T-helper 1 cell treated with Interleukin-12 subunit alpha and Interleukin-12 subunit beta and Interleukin-4 antibody, amounts not matched to agents 30 ng/mL and 1 ng/mL, for 36 hours (primary cell): ENCODE results near the gene NDUFS6. TPM values are rescaled to one million over a fixed set of nuclear protein-coding genes. Genes with fewer than 3 reads are reported as not detected.

Experiments used
- intact Hi-C: fragments of 100-400 bp; cut with micrococcal nuclease; formaldehyde crosslinking; loops from one replicate; pipeline ENCODE4 v1.15.1; 2024
- total RNA-seq: library from RNA; stranded (reverse); gene quantifications from 2 replicates; pipeline ENCODE4 v1.2.3, GENCODE V29; 2022

NDUFS6 gene
- total RNA-seq, 1 donor from 2014 or later = 26.8 TPM

DNA sequence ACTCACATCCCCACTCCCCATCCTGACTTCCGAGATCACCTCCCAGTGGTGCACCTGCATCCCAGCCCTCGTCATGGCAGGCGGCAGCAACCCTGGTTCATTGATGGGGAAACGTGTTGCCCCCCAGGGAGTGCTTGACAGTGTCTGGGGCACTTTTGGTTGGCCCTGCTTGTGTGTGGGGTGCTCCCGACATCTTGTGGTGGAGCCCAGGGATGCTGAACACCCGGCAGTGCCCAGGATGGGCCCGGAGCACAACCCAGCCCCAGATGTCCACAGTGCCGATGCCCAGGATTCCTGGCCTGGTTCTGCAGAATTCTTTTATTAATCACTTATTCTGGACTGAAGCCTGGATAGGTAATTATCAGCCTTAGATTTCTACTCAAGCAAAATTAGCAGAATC, 5.3 kb upstream of the NDUFS6 start:
- intact Hi-C loops = loop anchor here (10.0 kb wide), 2 partner anchors 481 to 1181 kb away; partner anchors contain the start of gene CEP72

DNA sequence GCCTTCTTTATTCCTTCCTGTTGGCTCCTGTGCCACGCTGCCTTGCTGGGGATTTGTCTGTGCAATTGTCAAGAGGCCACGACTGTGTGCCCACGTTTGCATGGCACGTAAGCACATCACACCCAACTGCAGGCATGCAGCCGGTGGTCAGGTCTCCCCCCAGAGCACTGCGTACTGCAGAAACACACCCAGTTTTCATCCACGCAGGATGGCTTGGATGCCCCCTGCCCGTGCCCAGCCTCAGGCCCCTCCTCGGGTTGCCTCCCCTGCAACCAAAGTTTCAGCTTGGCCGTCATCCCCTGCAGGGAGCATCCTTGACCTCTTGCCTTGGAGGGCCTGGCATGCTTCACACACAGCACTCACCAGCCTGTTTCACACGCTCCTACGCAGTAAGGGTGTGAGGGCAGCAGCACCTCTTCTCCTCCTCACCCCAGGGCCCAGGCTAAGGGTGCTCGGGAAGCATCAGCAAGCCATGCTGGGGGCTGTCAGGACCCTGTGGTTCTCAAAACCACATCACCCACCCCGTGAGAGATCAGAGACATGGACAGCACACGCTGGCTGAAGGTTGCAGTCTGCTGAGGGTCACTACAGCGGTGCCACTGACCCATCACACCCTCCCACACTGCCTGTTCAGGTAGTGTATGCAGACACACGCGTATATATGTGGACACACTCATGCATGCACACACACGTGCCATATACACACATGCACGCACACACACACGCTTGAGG, 4.7 kb upstream of the NDUFS6 start:
- intact Hi-C loops = loop anchor here (10.0 kb wide), 2 partner anchors 482 to 1182 kb away; partner anchors contain the start of gene CEP72

DNA sequence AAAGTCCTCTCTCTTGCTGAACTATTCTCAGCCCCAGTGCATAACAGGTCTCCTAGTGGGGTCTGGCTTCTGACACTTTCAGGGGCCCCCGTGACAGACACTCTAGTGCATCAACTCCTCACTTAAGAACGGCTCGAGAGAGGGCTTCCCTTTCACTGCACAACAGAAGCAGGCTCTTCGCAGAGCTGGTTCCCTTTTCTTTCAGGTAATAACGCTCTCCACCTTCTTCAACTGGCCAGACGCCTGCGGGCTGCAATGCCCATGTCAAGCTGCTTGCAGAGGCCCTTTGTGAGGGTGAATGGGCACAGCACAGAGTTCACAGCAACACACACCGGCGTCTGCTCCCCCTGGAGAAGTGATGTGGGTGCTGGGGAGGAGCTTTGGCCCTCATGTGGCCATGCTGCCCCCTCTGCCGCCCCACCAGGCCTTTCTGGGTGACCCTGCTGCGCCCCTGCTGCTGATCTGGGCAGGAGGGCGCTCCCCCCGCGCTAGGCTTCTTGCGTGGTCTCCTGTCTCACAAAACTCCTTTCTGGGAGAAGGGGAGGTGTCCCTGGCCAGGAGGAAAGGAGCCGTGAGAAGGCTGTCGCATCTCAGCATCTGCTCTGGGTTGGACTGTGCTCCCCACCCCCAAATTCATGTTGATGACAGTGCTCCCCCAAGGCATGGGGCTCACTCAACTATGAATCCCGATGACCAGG, 4.0 kb upstream of the NDUFS6 start:
- intact Hi-C loops = loop anchor here (10.0 kb wide), 2 partner anchors 482 to 1182 kb away; partner anchors contain the start of gene CEP72

DNA sequence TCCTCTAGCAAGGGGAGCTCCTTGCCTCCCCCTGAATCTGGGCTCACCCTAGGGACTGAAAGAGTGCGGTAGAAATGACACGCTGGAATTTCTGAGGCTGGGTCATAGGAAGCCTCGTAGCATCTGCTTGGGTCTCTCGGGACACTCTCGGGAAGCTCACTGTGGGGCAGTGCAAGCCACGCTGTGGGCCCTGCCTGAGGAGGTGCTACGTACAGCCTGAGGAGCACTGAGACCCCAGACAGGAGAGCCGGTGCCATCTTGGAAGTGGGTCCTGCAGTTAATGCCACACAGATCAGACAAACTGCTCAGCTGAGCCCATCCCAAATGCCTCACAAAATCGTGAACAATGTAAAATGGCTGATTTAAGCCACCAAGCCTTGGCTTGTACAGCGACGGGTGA, 3.4 kb upstream of the NDUFS6 start:
- intact Hi-C loops = loop anchor here (10.0 kb wide), 2 partner anchors 483 to 1183 kb away; partner anchors contain the start of gene CEP72

DNA sequence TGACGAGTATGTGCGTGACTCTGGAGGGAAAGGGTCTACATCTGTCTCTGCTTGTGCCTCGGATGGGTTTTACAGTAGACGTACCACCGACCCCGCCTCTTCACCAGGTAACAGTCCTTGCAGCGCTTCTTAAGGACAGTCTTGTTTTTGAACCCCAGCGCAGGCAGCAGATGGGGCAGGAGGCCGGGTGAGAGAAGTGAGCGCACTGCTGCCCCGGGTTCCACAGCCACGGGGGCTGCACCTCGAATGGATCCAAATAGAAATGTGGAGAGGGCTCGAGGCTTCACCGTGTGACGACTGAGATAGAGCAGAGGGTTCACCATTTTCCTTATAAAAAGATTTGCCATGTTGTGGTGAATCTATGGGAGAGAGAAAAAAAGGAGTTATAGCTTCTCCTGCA, 2.6 kb upstream of the NDUFS6 start:
- intact Hi-C loops = loop anchor here (10.0 kb wide), 2 partner anchors 484 to 1184 kb away; partner anchors contain the start of gene CEP72

DNA sequence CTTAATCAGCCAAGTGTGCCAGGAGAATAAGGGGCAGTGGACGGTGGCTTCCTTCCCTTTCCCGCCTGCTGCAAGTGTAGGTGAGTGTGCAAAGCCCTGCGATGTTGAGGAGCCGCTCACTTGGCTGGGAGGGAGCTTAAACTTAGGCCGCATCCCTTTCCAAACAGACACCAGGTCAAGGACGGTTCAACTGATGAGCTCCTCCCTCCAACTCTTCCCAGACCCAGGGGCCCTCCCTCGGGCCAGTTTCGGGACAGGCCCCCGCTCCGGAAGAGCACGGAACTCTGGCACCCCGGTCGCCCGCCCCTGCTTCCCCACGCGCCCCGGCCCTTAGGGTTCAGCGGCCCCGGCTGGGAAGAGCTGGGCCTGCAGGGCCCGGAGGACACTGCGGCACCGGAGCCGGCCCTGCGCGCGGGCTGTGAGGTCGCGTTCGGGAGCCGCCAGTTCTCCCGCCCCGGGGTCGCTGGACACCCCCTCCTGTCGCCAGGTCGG, 2.1 kb upstream of the NDUFS6 start:
- intact Hi-C loops = loop anchor here (1.0 to 10.0 kb wide), 3 partner anchors 61 to 1184 kb away; partner anchors contain the start of gene CEP72

DNA sequence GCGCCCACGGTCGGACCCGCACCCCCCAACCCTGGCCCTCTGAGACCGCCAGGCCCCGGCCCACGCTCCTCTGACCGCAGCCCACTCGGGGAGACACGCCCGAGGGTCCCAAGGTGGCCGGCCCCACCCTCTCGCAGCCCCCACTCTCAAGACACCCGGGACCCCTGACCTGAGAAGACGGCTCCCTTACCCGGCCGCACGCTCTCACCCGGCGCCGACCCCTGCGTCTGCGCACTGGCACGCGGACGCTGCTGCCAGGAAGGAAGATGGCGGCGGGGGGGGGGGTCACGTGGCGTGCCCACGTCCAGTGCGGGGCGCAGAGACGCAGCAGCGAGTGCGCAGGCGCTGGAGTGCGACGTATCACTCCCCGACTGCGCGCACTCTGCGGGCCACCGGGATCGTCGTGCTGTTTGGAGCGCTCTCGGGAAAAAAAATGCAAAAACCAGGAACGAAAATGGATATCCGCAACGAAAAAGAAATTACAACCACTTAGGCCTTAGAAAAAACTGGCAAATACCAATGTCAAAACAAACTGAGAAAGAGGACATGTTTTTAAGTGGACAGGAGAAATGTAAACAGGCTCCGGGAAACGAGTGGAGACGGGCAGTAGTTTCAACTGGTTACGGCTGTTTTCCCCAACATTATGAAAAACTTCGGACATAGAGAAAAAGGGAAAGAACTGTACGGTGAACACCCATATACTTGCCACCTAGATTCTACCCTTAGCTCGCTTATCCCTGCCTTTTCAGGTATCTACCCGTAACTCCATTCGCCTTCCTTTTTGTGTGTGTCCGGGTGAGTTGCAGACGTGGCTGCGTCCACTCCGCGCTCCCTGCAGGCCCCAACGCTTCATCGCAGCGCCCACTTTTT, 1.4 kb upstream of the NDUFS6 start, which contains the start of gene MRPL36:
Gene MRPL36, minus strand, starts transcription at position 236 of the 870 bp plus-strand sequence. CDS start 902 bp downstream, outside the sequence.
- intact Hi-C loops = loop anchor here (1.0 to 10.0 kb wide), 9 partner anchors 37 to 1529 kb away; partner anchors contain the start of genes BRD9, CEP72, PDCD6 and TRIP13

DNA sequence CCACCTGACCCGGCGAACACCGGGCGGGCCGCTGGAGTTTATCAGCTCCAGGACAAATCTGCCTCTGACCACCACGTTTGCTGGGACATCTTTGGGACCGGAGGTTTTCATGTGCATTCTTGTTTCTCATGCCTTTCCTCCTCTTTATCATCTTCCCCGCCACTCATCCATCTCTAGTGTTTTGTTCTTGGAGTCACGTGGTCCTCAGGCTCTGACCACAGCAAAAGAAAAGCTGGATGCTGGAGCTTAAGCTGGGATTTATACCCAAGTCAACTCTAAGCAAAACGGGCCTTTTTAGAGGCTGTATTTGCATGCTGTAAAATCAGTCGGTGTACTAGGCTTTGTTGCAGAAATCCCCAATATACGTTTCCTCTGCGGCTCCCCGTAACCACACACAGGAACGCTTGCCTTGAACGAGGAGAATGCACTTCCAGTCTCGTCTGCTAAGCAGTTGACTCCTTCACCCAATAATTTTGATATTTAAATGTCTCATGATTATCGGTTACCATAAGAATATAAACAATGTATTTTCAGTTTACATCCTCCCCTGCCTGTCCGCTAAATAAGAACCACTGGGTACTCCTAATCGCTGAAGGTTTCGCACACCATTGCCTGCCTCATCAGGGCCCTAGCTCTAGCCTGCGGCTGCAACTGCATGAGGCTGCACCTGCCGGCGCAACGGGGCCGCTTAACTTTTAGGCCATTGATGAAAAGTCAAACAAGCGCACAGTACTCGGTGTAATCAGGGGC, 560 bp upstream of the NDUFS6 start:
- intact Hi-C loops = loop anchor here (1.0 to 5.0 kb wide), 9 partner anchors 8 to 1530 kb away; partner anchors contain the start of genes BRD9, CLPTM1L, PDCD6 and TRIP13

DNA sequence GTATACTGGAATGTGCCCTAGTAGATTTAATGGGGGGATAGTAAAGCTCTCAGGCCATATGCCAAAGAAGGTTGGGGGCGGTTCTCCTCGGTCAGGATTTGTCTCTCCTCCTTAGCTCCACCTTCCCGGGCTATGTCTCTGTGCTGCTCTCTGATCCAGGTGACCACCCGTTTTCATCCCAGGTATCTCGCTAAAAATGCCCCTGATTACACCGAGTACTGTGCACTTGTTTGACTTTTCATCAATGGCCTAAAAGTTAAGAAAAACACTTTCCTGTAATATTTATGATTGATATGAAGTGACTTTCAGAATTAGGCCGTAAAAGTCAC, 724 bp downstream of the NDUFS6 start:
- intact Hi-C loops = loop anchor here (1.0 to 5.0 kb wide), 9 partner anchors 10 to 1531 kb away; partner anchors contain the start of genes BRD9, CLPTM1L, PDCD6 and TRIP13

DNA sequence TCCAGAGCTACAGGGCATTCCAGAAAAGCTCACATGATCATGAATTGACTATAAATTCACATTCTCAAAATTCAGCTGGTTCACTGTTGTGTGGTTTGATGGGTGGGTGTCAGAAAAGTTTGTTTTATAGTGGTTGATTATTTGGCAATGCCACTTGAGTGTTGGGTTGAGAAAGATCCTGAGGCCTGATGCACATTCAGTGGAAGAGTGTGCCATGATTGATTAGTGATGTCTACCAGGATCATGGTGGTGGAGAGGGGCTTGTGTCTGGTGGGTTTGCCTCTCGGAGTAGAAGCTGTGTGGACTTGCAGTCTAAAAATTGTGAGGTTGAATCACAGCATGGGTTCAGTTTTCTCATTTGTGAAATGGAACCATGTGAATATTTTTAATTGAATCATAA, 2.0 kb downstream of the NDUFS6 start:
- intact Hi-C loops = loop anchor here (5.0 kb wide), 2 partner anchors 266 to 696 kb away; no protein-coding TSS in a partner anchor

DNA sequence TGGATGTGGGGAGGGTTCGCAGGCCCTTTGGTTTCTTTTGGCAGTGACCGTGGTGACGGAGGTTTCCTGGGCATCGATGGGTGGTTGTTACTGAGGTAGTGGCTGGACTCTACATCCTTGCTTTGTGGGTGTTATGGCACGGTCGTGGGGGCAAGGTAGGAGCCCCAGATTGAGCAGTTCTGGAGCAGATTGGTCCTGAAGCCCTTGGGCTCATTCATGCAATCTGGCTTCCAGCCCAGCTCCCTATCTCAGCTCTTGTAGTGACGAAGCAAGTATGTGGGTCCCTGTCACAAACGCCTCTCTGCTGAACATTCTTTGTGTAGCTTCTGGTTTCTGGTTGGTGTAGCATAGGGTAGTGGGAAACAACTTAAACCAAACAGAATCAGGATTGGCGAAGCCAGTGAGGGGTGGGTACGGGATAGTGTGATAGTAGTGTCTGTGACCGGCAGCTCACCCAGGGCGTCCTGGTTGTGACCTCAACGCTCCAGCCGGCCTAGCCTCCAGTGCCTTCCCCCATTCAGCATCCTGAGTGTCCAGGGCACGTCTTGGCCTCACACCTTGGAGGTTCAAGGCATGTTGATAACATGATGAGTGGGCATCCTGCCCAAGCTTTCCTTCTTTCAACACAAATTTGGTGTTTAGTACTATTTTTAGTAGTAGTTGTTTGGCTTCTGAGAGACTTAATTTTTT, 2.9 kb downstream of the NDUFS6 start:
- intact Hi-C loops = loop anchor here (5.0 kb wide), 2 partner anchors 267 to 697 kb away; no protein-coding TSS in a partner anchor

DNA sequence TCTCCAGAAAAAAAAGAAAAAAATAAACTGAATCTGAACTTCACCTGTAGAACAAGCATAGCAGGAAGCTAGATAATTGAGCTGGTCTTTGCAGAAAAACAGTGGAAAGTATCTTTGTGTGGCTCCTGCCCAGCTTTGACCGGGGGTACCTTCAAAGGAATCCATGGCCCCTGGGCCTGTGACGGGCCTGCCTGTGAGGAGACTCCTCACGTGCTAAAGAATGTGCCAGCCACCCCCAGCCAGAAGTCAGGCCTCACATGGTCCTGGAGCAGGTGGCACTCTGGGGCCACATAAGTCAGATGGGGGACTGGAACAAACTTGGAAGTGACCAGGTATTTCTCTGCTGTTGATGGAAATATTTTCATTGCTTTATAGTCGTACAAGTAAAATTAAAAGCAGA, 4.1 kb downstream of the NDUFS6 start:
- intact Hi-C loops = no loop called here

DNA sequence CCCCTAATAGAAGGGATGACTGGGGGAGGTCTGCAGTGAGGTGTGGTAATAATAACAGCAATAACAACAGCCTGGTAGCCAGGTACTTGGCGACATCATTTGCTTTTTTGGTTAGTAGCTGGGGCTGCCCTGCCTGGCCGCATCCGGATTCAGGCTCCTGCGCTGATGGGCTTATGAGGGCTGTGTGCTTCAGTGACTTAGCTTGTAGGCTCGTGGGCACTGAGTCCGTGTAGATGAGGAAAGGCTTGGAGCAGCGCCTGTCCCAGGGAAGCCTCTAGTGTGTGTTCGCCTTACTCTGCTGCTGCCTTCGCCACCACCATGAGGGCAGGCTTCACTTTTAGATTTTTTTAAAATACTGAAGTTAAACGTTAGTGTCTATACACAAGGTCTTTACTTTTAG, 4.5 kb downstream of the NDUFS6 start:
- intact Hi-C loops = no loop called here

DNA sequence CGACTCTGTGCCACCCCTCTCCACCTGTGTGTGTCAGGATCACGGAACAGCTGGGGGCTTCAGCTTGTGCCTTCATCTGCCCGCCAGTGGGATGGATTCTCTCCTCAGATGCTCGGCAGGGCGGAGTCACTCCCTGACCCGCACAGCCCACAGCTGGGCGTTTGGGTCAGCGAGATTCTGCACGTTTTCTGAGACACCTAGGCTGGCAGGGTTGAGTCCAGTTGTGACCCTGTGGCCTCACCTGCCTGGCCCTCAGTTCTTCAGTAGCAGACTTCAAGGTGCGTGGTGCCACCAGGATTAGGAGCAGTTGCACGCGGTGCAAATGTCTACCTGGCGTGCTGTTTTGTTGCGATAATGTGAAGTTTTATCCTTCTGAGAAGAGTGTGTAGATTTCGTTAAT, 5.0 kb downstream of the NDUFS6 start:
- intact Hi-C loops = no loop called here

DNA sequence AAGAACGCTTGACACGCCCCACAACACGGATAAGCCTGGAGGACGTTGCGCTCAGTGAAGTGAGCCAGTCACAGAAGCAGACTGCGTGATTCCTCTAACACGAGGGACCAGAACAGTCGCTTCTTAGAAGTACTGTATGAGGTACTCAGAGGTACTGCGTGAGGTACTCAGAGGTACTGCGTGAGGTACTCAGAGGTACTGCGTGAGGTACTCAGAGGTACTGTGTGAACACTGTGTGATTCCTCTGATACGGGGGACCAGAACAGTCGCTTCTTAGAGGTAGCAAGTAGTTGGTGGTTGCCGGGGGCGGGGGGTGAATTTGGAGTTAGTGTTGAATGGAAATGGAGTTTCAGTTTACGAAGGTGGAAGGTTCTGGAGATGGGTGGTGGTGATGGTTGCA, 5.8 kb downstream of the NDUFS6 start:
- intact Hi-C loops = no loop called here

DNA sequence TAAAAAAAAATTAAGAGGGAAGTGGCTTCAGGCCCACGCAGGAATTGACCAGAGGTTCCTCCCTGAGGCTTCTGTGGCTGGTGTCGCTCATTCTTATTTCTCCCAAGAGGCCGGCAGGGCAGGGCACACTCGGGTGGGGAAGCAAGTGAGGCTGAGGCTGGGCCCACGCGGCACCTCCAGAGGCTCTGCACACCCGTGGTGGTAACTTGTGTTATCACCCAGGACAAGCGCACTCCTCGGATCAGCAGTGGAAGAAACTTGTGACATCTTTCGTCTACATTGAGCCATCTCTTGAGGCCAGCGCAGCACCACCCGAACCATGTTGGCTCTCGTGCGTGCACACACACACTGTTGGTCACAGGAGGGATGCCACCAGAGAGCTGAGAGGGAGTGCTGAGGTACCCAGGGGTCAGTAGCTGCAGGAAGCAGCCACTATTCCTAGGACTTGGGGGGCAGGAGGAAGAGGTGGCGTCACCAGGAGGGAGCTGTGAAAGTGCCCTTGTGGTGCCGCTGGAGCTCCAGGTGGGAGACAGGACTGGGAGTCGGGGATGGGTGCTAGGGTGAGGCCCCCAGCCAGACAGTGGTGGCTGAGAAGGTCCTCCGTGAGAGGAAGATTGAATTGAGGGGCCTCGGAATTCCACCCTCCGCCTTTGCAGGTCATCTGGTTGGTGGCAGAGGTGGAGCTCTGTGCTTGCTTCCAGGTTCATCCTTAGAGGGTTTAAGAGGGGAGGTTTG, 6.4 kb downstream of the NDUFS6 start:
- intact Hi-C loops = no loop called here

DNA sequence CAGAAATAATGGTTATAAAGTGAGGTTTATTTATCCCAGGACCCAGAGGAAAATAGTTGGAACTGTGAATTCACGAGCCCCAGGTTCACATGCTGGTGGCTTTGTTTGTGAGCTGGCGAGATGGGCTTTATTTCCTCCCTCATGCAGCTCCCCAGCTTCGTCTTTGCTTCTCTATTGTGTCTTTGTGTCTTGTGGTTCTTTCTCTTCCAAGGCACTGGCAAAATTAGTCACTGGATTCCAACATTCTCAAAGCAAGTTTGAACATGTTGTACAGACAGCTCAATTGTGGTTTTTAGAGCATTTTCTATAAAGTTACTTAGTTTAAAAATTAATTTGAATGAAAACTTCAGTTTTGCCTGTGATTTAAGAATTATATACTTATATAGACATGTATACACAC, 7.2 kb downstream of the NDUFS6 start:
- intact Hi-C loops = no loop called here

DNA sequence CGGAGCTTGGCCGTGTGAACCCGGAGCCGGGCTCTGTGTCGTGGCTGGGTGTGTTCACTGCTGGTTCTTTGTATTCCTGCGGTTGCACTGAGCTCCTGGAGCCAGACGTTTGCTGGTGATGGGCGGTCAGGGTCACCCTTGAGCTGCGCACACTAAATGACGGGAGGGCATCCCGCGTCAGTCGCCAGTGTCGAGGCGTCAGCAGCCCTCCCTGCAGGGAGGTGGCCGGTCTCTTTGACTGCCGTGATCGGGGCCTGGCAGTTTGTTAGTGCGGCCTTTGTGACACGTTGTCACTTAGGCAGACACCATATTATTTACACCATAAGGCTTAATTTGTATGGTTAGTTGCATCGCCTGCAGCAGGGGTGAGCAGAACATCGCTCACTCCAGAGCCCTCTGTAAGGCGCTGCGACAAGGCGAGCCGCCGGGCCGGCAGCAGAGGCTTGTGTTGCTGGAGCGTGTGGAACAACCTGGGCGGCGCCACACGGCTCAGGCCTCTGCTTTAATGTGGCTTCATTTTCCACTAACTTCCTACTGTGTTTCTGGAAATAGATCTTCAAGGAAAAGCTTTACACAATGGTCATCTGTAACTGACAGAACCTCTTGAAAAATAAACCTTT, 8.3 kb downstream of the NDUFS6 start:
- intact Hi-C loops = no loop called here
